ENCODE measurements around the gene REEP6.

REEP6 gene

DNA sequence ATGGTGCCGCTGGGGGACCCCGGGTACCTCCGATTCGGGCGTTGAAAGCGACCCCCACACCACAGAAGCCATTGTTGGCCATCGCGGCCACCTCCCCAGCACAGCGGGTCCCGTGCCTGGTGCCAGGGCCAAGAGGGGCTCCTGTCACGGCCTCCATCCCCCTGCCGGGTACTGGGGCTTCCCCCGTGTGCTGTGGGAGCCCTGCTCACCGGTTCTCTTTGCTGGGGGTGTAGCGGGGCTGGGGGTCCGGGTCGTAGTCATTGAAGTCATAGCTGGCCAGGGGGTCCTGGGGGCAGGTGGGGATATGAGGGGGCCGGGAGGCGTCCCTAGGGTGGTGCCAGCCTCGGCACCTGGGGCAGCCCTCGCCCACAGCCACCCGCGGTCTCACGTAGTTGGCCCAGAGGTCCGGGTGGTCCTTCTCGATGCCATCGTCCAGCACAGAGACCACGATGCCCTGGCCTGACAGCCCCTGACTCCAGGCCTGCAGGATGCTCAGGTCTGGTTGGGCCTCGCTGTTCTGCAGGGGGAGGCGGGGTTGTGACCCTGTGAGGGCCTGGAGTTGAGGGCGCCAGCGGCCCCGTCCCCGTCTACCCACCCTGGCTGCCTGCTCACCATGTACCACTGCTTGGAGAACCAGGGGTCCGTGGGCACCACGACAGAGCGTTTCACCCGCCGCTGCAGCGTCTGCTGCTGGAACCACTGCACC lies 3.3 kb upstream of the REEP6 start:
- DNase-seq (ENCODE audit: insufficient read length) = no peak
- TF ChIP-seq TAF1 (IDR thresholded peaks at IDR 0.05; ENCODE audit: borderline replicate concordance, low read depth, low read length) (no peak), POLR2AphosphoS5 (IDR thresholded peaks at IDR 0.05; ENCODE audit: low read depth, low read length) (no peak), POLR2A (IDR thresholded peaks at IDR 0.05; ENCODE audit: low read depth, low read length) (no peak)
- no peak for FAIRE-seq

- no peak for DNase-seq (ENCODE audit: insufficient read length)
- TF ChIP-seq POLR2A (IDR thresholded peaks at IDR 0.05; ENCODE audit: low read depth, low read length) (no peak), POLR2AphosphoS5 (IDR thresholded peaks at IDR 0.05; ENCODE audit: low read depth, low read length) (no peak), TAF1 (IDR thresholded peaks at IDR 0.05; ENCODE audit: borderline replicate concordance, low read depth, low read length) (no peak)
- no peak for FAIRE-seq
These were observed 2.7 kb upstream of the REEP6 start for GRCh38 chr19:1488282-1488601.

DNA sequence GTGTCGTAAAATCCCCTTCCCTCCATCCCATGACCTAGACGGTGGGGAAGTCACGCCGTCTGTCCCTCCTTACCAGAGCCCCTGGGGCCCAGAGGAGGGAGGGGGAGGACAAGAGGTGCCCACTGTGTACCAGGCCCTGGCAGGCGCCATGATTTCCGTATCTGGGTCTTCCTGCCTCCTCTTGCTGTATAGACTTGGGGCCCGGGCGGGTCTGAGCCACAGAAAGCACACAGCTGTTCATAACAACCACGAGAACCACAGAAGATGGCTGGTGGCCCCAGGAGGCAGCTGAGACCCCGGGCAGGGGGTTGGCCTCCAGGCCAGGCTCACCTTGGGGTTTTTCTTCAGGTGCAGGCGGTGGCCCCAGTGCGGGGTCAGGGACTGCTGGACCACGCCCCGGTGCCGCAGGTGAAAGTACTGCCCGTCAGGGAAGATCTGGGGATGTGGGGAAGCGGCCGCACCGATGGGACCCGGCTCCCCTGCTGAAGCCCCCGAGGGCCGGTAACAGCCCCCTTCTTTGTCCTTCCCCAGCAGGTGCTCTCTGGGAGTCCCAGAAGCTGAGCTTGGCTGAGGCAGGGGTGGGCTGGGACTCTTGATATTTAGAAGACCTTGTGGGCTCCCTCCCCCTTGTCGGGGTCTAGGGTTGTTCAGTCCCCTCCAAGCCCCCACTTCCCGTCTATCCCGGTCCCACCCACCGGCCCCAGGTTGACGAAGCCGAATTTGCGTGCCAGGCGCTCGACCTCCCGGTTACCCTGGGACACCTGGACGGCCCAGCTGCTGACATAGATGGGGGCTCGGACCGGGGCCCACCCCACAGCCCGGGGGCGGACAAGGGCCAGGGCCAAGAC lies 1.3 kb upstream of the REEP6 start:
- DNase-seq (ENCODE audit: insufficient read length) (no peak), FAIRE-seq (no peak)
- TF ChIP-seq TAF1 (IDR thresholded peaks at IDR 0.05; ENCODE audit: borderline replicate concordance, low read depth, low read length) = no peak

GRCh38 chr19:1490311-1491113 lies 469 bp upstream of the REEP6 start, which contains the start of gene PCSK4:
PCSK4 (minus strand) TSS chr19:1490350; CDS start chr19:1490346, 4 bp downstream.
- DNase-seq (ENCODE audit: insufficient read length) (peak; percentile 91), FAIRE-seq (peak; percentile 97)
- TF ChIP-seq POLR2A (IDR thresholded peaks at IDR 0.05; ENCODE audit: low read depth, low read length) (no peak), POLR2AphosphoS5 (IDR thresholded peaks at IDR 0.05; ENCODE audit: low read depth, low read length) (no peak), TAF1 (IDR thresholded peaks at IDR 0.05; ENCODE audit: borderline replicate concordance, low read depth, low read length) (no peak)

DNA sequence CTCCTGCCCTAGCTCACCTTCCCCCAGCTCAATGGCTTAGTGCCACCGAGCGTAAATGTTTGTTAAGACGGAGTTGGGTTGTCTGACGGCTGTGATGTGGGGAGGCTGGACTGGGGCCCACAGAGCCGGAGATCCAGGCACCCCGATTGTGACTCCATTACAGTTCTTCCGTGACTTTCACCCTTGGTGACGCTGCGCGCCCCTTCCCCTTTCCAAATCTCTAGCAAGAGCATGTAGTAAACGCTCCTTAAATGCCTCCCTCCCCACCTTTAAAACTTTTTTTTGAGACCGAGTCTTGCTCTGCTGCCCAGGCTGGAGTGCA lies 829 bp downstream of the REEP6 start:
- TF ChIP-seq TAF1 (IDR thresholded peaks at IDR 0.05; ENCODE audit: borderline replicate concordance, low read depth, low read length) (no peak), POLR2A (IDR thresholded peaks at IDR 0.05; ENCODE audit: low read depth, low read length) (no peak), POLR2AphosphoS5 (IDR thresholded peaks at IDR 0.05; ENCODE audit: low read depth, low read length) (no peak)
- DNase-seq (ENCODE audit: insufficient read length) (no peak), FAIRE-seq (peak; percentile 30)

DNA sequence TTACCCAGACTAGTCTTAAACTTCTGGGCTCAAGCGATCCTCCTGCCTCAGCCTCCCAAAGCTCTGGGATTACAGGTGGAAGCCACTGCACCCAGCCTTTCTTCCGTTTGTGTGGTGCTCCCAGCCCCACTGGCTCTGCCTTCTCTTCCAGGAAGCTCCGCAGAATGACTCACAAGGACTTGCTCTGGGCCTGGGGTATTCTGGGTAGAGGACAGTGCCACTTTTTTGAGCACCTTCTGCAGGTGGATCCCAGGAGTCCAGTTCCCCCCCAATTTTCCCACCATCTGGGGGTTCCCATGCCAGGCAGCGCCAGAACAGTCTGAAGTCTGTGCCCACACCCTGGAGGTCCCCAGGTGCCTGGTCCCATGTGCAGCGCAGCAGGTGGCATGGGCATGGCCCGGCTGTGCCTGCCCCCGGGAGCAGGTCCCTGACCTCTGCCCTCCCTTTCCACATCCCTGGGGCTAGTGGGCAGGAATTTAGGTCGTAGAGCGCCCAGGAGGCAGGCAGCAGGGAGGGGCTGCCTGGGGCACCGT lies 1.6 kb downstream of the REEP6 start:
- no peak for DNase-seq (ENCODE audit: insufficient read length)

GRCh38 chr19:1494115-1494815 lies 3.3 kb downstream of the REEP6 start:
- FAIRE-seq = no peak
- no peak for TF ChIP-seq POLR2AphosphoS5 (IDR thresholded peaks at IDR 0.05; ENCODE audit: low read depth, low read length)
- no peak for TF ChIP-seq POLR2A (IDR thresholded peaks at IDR 0.05; ENCODE audit: low read depth, low read length)
- TF ChIP-seq TAF1 (IDR thresholded peaks at IDR 0.05; ENCODE audit: borderline replicate concordance, low read depth, low read length) = no peak
- DNase-seq (ENCODE audit: insufficient read length) = no peak

More for the DNA sequence above, 1.6 kb downstream of the REEP6 start:
- FAIRE-seq = no peak
- no peak for TF ChIP-seq POLR2AphosphoS5 (IDR thresholded peaks at IDR 0.05; ENCODE audit: low read depth, low read length)
- TF ChIP-seq POLR2A (IDR thresholded peaks at IDR 0.05; ENCODE audit: low read depth, low read length) = no peak
- no peak for TF ChIP-seq TAF1 (IDR thresholded peaks at IDR 0.05; ENCODE audit: borderline replicate concordance, low read depth, low read length)

DNA sequence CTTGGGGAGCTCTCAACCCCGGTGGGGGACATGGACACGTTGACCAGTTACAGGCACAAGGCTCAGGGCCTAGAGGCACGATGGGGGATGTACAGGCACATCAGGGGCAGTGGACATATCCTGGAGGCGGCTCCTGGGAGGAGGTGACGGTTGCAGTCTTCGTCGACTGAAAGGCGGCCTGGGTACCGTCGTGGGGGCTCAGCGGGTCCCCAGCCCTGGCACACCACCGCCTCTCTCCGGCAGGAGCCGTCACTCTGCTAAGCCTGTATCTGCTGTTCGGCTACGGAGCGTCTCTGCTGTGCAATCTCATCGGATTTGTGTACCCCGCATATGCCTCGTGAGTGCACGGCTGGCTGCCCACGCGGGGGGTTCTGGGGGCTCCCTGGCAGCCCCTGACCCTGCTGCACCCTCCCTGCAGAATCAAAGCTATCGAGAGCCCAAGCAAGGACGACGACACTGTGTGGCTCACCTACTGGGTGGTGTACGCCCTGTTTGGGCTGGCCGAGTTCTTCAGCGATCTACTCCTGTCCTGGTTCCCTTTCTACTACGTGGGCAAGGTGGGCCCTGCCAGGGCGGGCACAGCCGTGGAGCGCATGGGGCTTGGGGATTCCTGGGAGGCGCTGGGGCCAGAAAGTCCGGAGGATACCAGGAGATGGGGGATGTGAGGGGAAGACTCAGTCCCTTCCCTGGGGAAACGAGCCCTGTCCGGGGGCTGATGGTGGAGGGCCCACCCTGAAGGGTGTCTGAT lies 4.2 kb downstream of the REEP6 start:
- DNase-seq (ENCODE audit: insufficient read length) (no peak), FAIRE-seq (no peak)
- TF ChIP-seq POLR2A (IDR thresholded peaks at IDR 0.05; ENCODE audit: low read depth, low read length) = no peak
- no peak for TF ChIP-seq TAF1 (IDR thresholded peaks at IDR 0.05; ENCODE audit: borderline replicate concordance, low read depth, low read length)
- no peak for TF ChIP-seq POLR2AphosphoS5 (IDR thresholded peaks at IDR 0.05; ENCODE audit: low read depth, low read length)

DNA sequence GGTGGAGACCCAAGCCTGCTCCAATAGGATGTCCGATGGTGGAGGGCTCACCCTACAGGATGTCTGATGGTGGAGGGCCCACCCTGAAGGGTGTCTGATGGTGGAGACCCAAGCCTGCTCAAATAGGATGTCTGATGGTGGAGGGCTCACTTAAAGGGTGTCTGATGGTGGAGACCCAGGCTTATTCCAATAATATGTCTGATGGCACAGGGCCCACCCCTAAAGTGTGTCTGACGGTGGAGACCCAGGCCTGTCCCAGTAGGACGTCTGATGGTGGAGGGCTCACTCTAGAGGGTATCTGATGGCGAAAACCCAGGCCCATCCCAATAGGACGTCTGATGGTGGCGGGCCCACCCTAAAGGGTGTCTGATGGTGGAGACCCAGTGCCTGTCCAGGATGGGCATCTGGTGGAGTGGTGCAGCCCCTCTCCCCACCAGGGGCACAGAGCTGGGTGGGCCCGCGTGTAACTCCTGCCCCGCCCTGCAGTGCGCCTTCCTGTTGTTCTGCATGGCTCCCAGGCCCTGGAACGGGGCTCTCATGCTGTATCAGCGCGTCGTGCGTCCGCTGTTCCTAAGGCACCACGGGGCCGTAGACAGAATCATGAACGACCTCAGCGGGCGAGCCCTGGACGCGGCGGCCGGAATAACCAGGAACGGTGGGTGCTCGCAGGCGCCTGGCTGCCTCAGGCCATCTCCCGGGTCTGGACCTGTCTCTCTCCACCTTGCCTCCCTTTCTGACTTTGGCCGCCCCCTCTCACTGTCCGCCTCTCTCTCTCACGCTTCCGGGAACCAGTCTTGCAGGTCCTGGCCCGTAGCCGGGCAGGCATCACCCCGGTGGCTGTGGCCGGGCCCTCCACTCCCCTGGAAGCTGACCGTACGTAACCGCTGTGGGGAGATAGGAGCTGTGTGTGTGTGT lies 5.1 kb downstream of the REEP6 start:
- no peak for TF ChIP-seq POLR2AphosphoS5 (IDR thresholded peaks at IDR 0.05; ENCODE audit: low read depth, low read length)
- TF ChIP-seq POLR2A (IDR thresholded peaks at IDR 0.05; ENCODE audit: low read depth, low read length) = no peak
- TF ChIP-seq TAF1 (IDR thresholded peaks at IDR 0.05; ENCODE audit: borderline replicate concordance, low read depth, low read length) = no peak
- no peak for FAIRE-seq
- DNase-seq (ENCODE audit: insufficient read length) = no peak

Measured in GM12892 (cell line).